Left cardiac atrium (tissue), 4 donors: ENCODE measurements around the gene NPBWR2. TPM values are rescaled to one million over a fixed set of nuclear protein-coding genes. Genes with fewer than 3 reads are reported as not detected.

Source experiments
- ATAC-seq, 2 donors: fragments of 200-7000 bp; cut with Tn5 transposase; one replicate each; pipeline ENCODE4 v1.9.1; 2020; ENCODE audit warnings: mild to moderate bottlenecking in 2 of 2, moderate library complexity in 2 of 2
- DNase-seq: peaks from one replicate; pipeline ENCODE4 v3.0.0-alpha.2; 2020
- intact Hi-C, 2 donors: fragments of 100-400 bp; cut with DNase I; formaldehyde crosslinking; loops; one replicate each; pipeline versions ENCODE4 v1.14.1 to v1.15.1; 2022 to 2023
- total RNA-seq, 2 donors: library from RNA; stranded (reverse); fragmentation: NEBNext Ultra II Directional; extraction: Animal tissue kit (Norgen Biotek cat#: 25700); gene quantifications; one replicate each; pipeline ENCODE4 v1.2.1, GENCODE V29; 2021
- donor health status: DM: no; HTN: yes; CAD: no.
- donor health status: DM: no; HTN: yes; CAD: no; lungs with severe emphysema.
- donor health status: DM: yes; HTN: yes; CAD: no.
- donor health status: Dilated cardiomyopathy.

NPBWR2 gene
- total RNA-seq, 2 donors from 2014 or later = not detected

DNA sequence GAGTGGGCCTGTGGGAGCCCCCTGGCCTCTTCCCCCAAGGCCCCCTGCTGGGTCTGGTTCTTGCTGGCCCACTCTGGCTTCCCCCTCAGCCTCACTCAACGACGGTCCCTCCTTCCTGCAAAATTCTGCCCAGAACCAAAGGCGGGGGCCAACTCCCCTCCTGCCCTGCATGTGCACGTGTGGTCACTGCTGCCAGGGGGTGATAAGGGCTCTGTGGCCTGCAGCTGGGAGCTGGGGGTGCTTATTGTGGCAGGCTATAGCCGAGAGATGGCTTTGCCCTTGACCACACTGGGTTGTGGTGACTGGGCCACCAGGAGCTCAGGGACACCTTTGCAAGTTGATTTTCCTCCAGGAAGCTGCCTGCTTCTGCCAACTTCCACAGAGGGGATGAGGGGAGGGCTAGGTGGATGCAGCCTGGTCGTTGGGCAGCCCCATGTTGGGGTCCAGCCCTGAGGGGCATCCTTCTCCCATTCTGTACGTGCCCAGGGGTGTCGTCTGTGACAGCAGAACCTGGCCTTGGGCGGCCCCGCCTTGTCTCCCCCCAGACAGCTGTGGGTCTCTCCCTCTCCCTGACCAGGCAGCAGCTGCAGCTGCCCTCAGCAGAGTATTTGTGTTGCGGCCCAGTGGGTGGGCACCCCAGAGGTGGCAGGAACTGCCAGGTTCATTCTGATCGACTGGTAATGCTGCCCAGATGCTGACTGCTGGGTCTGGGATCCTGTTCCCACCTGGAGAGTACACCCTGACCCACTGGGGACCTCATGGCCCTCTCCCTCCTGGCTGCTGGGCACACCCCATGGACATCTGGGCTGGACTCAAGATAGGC is 38.8 kb downstream of the NPBWR2 start:
- no peak for DNase-seq
- intact Hi-C loops = no loop called here
- no peak for ATAC-seq

DNA sequence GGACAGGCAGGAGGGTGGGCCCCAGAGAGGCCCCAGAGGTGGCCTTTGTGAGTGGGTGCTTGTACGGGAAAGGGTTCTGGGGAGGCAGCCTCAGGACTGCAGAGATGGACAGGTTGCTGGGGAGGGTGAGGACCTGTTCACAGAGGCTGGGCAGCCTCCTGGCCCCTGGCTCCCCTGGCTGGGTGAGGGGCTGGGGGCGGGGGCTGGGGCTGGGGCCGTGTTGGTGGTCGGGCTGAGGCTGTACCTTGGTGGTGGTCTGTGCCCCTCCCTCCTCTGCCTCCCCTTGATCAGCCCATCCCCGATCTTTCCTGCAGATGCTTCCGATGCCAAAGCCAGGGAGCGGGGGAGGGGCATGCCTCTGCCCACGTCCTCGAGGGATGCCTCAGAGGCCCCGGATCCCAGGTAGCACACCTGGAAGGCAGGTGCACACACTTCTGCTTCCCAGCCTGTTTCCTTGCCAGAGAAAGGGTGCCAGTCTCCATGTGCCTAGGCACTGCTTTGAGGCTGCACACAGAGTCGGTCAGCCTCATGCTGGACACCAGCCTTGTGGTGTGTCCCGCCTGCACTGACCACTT is 39.5 kb downstream of the NPBWR2 start:
- ATAC-seq = no peak
- DNase-seq = no peak
- intact Hi-C loops = no loop called here

- ATAC-seq (no peak), DNase-seq (no peak)
- intact Hi-C loops = no loop called here
Measured at GRCh38 chr20:64067005-64067632, 40.2 kb downstream of the NPBWR2 start.

GRCh38 chr20:64065974-64066343 is 41.4 kb downstream of the NPBWR2 start:
- intact Hi-C loops = no loop called here

GRCh38 chr20:64065062-64065973 is 42.0 kb downstream of the NPBWR2 start:
- ATAC-seq = no peak
- intact Hi-C loops = no loop called here
- DNase-seq = no peak

More at GRCh38 chr20:64065974-64066343, 41.4 kb downstream of the NPBWR2 start:
- ATAC-seq = no peak
- DNase-seq = peak; percentile 24

GRCh38 chr20:64064145-64064698 is 43.1 kb downstream of the NPBWR2 start:
- intact Hi-C loops = no loop called here
- ATAC-seq (peak in 1 of 2 donors; percentile 7), DNase-seq (peak; percentile 53)

- DNase-seq (no peak), ATAC-seq (peak; percentile 16 to 23)
- intact Hi-C loops = no loop called here
Measured at GRCh38 chr20:64063389-64064144, 43.8 kb downstream of the NPBWR2 start.

- DNase-seq = peak; percentile 99
- intact Hi-C loops = no loop called here
- ATAC-seq = peak; percentile 95 to 96
Measured at GRCh38 chr20:64062596-64063388, 44.6 kb downstream of the NPBWR2 start, which contains the start of gene TCEA2. TCEA2 (plus strand) TSS chr20:64063198; CDS start chr20:64063313, 115 bp downstream.

DNA sequence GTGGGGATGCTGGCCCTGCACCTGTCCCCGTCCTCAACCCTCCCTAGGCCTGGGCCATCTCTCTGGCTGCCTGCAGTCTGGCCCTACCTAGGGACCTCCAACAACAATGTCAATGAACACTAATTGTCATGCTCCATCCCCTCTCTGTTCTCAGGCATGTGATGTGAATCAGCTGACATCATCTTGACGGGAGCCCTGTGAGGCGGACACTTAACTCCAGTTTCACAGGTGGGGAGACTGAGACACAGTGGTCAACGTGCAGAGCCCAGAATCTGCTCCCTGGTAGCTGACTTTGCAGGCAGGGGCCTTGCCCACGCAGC is 45.1 kb downstream of the NPBWR2 start:
- intact Hi-C loops = no loop called here
- ATAC-seq = no peak
- no peak for DNase-seq

DNA sequence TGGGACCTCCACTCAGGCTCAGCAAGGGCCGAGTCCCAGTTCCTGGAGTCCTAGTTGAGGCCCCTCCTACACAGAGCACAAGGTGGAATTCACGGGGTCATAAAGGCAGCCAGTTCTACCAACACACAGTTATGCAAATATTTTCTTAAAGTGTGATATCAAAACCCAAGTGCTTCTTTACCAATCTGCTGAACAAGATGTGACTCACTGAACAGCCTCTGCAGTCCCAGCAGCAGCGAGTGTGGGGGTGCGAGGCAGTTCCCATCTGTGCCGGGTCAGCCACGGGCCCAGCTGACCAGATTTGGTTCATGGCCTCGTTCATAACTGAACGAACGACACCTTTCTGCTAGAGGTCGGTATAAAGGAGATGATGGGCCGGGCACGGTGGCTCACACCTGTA is 48.8 kb downstream of the NPBWR2 start:
- intact Hi-C loops = loop anchor here in 1 of 2 donors (5.0 kb wide), 1 partner anchor 76 kb away; the partner anchor contains the start of gene PRPF6
- ATAC-seq (no peak), DNase-seq (no peak)

- ATAC-seq = peak; percentile 48 to 54
- intact Hi-C loops = loop anchor here in 1 of 2 donors (5.0 kb wide), 1 partner anchor 76 kb away; the partner anchor contains the start of gene PRPF6
Measured at GRCh38 chr20:64057628-64058498, 49.5 kb downstream of the NPBWR2 start.

GRCh38 chr20:64056889-64057627 is 50.3 kb downstream of the NPBWR2 start:
- peak in 1 of 2 donors; percentile 3 for ATAC-seq
- intact Hi-C loops = loop anchor here in 1 of 2 donors (5.0 kb wide), 1 partner anchor 75 kb away; the partner anchor contains the start of gene PRPF6
- no peak for DNase-seq

More at GRCh38 chr20:64057628-64058498, 49.5 kb downstream of the NPBWR2 start:
- peak; percentile 88 for DNase-seq

GRCh38 chr20:64056639-64056888 is 50.8 kb downstream of the NPBWR2 start:
- DNase-seq = no peak
- ATAC-seq = peak in 1 of 2 donors; percentile 12
- intact Hi-C loops = loop anchor here in 1 of 2 donors (5.0 kb wide), 1 partner anchor 74 kb away; the partner anchor contains the start of gene PRPF6

GRCh38 chr20:64055893-64056638 is 51.3 kb downstream of the NPBWR2 start:
- peak; percentile 85 for DNase-seq
- intact Hi-C loops = loop anchor here in 1 of 2 donors (5.0 kb wide), 1 partner anchor 74 kb away; the partner anchor contains the start of gene PRPF6
- peak; percentile 10 to 22 for ATAC-seq

GRCh38 chr20:64055396-64055892 is 51.9 kb downstream of the NPBWR2 start:
- intact Hi-C loops = loop anchor here in 1 of 2 donors (5.0 kb wide), 1 partner anchor 73 kb away; the partner anchor contains the start of gene PRPF6
- ATAC-seq = no peak
- no peak for DNase-seq
